ENCODE results near the gene PRDM15.

DNA sequence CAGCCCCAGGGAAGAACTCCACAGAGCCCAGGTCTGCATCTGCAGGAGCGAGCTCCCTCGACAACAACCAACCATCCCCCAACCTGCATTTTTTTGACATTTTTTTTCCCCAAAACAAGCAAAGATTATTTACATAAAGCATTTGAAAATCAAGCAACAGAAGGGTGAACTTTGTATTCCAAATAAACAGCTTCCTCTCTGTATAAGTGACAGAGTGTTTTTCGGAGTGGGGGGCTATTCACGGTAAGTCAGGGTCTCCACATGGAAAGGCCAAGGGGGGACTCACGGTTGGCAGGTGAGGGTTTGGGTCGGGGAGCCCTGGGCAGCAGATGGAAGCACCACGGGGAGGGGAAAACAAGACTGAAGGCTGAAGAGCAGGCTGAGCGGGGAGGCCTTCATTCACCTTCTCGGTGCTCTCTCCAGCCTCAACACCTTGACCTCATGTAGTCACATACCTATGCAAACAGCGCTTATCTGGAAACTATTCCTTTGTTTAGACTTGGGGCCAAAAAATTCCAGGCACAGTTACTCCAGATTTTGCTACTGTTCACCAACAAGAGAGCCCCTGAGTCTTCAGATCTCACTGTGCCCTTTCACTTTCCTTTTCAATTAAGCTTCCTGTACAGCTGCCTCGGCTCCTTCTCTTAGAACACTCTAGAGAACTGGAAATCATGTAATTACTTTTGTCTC is 47.1 kb upstream of the PRDM15 start:
- TF ChIP-seq, protein P1, sequence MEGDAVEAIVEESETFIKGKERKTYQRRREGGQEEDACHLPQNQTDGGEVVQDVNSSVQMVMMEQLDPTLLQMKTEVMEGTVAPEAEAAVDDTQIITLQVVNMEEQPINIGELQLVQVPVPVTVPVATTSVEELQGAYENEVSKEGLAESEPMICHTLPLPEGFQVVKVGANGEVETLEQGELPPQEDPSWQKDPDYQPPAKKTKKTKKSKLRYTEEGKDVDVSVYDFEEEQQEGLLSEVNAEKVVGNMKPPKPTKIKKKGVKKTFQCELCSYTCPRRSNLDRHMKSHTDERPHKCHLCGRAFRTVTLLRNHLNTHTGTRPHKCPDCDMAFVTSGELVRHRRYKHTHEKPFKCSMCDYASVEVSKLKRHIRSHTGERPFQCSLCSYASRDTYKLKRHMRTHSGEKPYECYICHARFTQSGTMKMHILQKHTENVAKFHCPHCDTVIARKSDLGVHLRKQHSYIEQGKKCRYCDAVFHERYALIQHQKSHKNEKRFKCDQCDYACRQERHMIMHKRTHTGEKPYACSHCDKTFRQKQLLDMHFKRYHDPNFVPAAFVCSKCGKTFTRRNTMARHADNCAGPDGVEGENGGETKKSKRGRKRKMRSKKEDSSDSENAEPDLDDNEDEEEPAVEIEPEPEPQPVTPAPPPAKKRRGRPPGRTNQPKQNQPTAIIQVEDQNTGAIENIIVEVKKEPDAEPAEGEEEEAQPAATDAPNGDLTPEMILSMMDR (IDR thresholded peaks at IDR 0.05): no peak
- TF ChIP-seq POLR2A (IDR thresholded peaks at IDR 0.05): no peak

Data from tibial nerve (tissue), 3 donors.